Astrocyte (in vitro differentiated cells and primary cell): ENCODE results near the gene ACER1.

Experiments
- CTCF ChIP-seq: IDR thresholded peaks from 2 replicates; pipeline ENCODE4 v1.5.1; 2011; ENCODE audit warnings: low read depth, mild to moderate bottlenecking, inconsistent platforms, low read length, moderate library complexity; ENCODE audit not compliant: insufficient read depth
- EZH2 ChIP-seq: IDR thresholded peaks from 2 replicates; pipeline ENCODE4 v1.6.1; 2012; ENCODE audit warnings: mild to moderate bottlenecking, low read length, inconsistent platforms; ENCODE audit not compliant: insufficient read depth

- no peak for TF ChIP-seq EZH2
- TF ChIP-seq CTCF = no peak
Observed at GRCh38 chr19:6325614-6326013, 7.8 kb downstream of the ACER1 start.
